ENCODE measurements around the gene SLAMF7.

Gene SLAMF7

DNA sequence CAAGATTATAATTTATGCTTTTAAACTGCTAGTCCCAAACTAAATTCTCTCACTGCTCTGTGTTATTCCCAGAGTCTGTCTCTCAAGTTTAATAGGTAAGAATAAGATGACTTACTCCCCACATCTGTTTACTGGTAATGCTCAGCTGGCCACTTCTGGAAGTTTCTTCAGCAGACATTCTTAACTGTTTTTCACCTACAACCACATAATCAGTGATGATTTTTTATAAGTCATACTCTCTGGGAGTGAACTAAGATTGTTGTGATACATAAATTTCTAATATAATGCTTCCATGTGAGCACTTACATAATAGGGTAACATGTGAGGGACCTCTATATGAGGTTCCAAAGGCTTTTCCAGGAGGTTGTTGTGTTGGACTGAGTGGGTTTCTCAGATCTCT lies 8.7 kb downstream of the SLAMF7 start:
- H3K4me1 Mint-ChIP-seq = peaks cover 96% of the 10 kb centered on the region
- no peak for ATAC-seq
- no peak overlapping the region for H3K4me3 Mint-ChIP-seq
- no peak for DNase-seq
- H3K36me3 Mint-ChIP-seq (ENCODE audit: low read depth) = peaks cover 90% of the 10 kb centered on the region
- no peaks in the 10 kb centered on the region for H3K27me3 Mint-ChIP-seq
- peak overlapping the region; percentile 74 for H3K27ac Mint-ChIP-seq
- H3K9me3 Mint-ChIP-seq = no peaks in the 10 kb centered on the region

DNA sequence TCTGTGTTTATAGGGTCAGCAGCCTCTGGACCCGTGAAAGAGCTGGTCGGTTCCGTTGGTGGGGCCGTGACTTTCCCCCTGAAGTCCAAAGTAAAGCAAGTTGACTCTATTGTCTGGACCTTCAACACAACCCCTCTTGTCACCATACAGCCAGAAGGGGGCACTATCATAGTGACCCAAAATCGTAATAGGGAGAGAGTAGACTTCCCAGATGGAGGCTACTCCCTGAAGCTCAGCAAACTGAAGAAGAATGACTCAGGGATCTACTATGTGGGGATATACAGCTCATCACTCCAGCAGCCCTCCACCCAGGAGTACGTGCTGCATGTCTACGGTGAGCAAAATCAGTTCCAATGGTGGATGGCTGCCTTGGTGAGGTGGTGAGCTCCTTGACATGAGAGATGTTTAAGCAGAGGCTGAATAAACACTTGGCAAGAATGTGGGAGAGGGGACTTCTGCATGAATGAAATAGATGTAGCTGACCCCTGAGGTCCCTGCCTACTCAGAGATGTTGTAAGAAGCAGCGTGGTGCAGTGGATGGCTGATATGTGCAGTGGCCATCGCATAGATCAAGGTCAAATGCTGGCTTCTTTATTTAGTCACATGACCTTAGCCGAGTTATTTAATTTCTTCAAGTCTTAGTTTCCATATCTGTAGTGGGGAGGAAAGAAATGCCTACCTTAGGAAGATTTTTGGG lies 9.3 kb downstream of the SLAMF7 start:
- H3K9me3 Mint-ChIP-seq = no peaks in the 10 kb centered on the region
- ATAC-seq (no peak), DNase-seq (no peak)
- no peaks in the 10 kb centered on the region for H3K27me3 Mint-ChIP-seq
- H3K27ac Mint-ChIP-seq = peak overlapping the region; percentile 74
- H3K36me3 Mint-ChIP-seq (ENCODE audit: low read depth) = peaks cover 90% of the 10 kb centered on the region
- H3K4me3 Mint-ChIP-seq = no peak overlapping the region
- H3K4me1 Mint-ChIP-seq = peaks cover 96% of the 10 kb centered on the region

DNA sequence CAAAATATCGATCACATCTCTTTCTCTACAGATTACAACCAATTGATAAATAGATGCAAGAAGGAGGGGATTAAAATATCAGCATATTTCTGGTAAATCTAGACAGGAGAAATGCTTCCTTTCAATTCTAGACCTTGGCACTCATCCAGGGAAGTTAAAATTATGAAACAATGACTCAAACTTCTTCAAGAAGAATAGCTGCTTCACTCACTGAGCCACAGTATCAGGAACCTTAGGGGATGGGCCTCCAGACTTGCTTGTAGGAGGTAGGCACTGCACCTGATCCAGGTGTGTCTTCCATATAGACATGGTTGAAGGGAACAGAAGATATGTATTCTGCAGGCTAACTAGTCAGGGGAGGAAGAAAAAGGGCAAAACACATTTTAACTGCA lies 9.8 kb downstream of the SLAMF7 start:
- ATAC-seq = no peak
- H3K27ac Mint-ChIP-seq = peak overlapping the region; percentile 74
- H3K4me1 Mint-ChIP-seq = peaks cover 96% of the 10 kb centered on the region
- no peaks in the 10 kb centered on the region for H3K9me3 Mint-ChIP-seq
- peaks cover 91% of the 10 kb centered on the region for H3K36me3 Mint-ChIP-seq (ENCODE audit: low read depth)
- H3K4me3 Mint-ChIP-seq = no peak overlapping the region
- DNase-seq = no peak
- H3K27me3 Mint-ChIP-seq = no peaks in the 10 kb centered on the region

DNA sequence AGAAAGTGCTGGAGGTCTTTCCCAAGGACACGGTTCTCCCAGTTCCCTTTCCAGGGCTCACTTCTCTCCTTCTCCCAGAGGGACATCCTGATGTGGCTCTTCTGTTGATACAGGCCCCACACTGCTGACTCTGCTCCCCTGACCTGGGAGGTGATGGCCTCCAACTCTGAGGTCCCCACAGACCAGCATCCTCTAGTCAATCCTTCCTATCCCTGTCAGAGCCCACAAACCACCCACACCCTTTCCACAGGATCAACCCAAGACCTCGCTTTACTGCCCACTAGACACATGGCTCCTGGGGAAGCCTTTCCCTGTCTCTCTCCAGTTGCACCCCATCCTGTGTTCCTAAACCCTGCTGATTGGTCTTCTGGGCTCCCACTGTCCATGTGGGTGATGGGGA lies 11.6 kb downstream of the SLAMF7 start:
- H3K27ac Mint-ChIP-seq = peak overlapping the region; percentile 92
- H3K9me3 Mint-ChIP-seq = no peaks in the 10 kb centered on the region
- peaks cover 94% of the 10 kb centered on the region for H3K4me1 Mint-ChIP-seq
- no peak for DNase-seq
- H3K4me3 Mint-ChIP-seq = peak overlapping the region; percentile 27
- ATAC-seq = peak; percentile 49
- H3K36me3 Mint-ChIP-seq (ENCODE audit: low read depth) = peaks cover 83% of the 10 kb centered on the region
- no peaks in the 10 kb centered on the region for H3K27me3 Mint-ChIP-seq

DNA sequence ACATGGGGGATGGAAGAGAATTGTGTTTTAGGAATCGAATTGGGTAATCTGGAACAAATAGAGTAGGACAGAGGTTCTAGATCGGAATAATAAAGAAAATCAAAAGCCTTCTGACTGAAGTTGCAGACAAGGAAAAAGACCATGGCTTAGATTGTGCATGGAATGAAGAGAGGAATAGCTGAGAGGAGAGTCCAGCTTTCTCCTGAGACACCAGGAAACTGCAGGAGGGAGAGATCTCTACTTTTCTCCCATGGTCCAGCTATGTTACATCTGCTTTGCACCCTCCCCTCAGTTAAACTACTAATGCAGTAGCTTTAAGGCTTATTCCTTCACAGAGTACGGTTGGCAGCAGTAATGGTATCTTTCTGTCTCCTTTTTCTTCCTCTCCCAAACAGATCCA lies 13.4 kb downstream of the SLAMF7 start:
- Mint-ChIP-seq H3K4me3 (peak overlapping the region; percentile 41), H3K9me3 (peaks cover 8% of the 10 kb centered on the region), H3K4me1 (peaks cover 94% of the 10 kb centered on the region), H3K27me3 (no peaks in the 10 kb centered on the region), H3K36me3 (ENCODE audit: low read depth) (peaks cover 74% of the 10 kb centered on the region), H3K27ac (peak overlapping the region; percentile 92)
- ATAC-seq = no peak
- DNase-seq = no peak

DNA sequence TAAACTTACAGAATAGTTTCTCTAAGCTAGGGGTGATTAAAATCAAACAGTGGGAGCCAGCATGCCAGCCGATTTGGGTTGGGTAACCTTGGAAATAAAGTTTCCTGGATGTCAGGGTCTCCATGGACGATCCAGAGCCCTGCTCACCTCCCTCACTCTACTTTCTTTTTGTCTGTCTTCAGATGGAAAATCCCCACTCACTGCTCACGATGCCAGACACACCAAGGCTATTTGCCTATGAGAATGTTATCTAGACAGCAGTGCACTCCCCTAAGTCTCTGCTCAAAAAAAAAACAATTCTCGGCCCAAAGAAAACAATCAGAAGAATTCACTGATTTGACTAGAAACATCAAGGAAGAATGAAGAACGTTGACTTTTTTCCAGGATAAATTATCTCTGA lies 13.9 kb downstream of the SLAMF7 start:
- Mint-ChIP-seq H3K9me3 (peaks cover 8% of the 10 kb centered on the region), H3K36me3 (ENCODE audit: low read depth) (peaks cover 70% of the 10 kb centered on the region), H3K27ac (peak overlapping the region; percentile 92), H3K27me3 (no peaks in the 10 kb centered on the region), H3K4me3 (peak overlapping the region; percentile 41), H3K4me1 (peaks cover 93% of the 10 kb centered on the region)
- no peak for DNase-seq
- ATAC-seq = no peak

DNA sequence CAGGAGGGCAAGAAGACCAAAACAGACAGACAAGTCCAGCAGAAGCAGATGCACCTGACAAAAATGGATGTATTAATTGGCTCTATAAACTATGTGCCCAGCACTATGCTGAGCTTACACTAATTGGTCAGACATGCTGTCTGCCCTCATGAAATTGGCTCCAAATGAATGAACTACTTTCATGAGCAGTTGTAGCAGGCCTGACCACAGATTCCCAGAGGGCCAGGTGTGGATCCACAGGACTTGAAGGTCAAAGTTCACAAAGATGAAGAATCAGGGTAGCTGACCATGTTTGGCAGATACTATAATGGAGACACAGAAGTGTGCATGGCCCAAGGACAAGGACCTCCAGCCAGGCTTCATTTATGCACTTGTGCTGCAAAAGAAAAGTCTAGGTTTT lies 14.5 kb downstream of the SLAMF7 start:
- H3K27ac Mint-ChIP-seq = peak overlapping the region; percentile 92
- no peak for ATAC-seq
- H3K4me3 Mint-ChIP-seq = no peak overlapping the region
- peaks cover 8% of the 10 kb centered on the region for H3K9me3 Mint-ChIP-seq
- peaks cover 88% of the 10 kb centered on the region for H3K4me1 Mint-ChIP-seq
- no peak for DNase-seq
- peaks cover 64% of the 10 kb centered on the region for H3K36me3 Mint-ChIP-seq (ENCODE audit: low read depth)
- no peaks in the 10 kb centered on the region for H3K27me3 Mint-ChIP-seq

DNA sequence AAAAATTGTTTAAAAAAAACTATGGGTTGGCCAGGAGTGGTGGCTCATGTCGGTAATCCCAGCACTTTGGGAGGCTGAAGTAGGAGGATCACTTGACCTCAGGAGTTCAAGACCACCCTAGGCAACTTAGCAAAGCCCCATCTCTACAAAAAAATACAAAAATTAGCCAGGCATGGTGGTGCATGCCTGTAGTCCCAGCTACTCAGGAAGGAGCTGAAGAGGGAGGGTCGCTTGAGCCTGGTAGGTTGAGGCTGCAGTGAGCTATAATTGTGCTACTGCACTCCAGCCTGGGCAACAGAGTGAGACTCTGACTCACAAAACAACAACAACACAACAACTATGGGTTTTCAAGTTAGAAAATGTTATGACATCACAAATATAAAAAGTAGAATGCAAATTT lies 16.4 kb downstream of the SLAMF7 start:
- Mint-ChIP-seq H3K4me1 (peaks cover 79% of the 10 kb centered on the region), H3K27ac (peak overlapping the region; percentile 94)

DNA sequence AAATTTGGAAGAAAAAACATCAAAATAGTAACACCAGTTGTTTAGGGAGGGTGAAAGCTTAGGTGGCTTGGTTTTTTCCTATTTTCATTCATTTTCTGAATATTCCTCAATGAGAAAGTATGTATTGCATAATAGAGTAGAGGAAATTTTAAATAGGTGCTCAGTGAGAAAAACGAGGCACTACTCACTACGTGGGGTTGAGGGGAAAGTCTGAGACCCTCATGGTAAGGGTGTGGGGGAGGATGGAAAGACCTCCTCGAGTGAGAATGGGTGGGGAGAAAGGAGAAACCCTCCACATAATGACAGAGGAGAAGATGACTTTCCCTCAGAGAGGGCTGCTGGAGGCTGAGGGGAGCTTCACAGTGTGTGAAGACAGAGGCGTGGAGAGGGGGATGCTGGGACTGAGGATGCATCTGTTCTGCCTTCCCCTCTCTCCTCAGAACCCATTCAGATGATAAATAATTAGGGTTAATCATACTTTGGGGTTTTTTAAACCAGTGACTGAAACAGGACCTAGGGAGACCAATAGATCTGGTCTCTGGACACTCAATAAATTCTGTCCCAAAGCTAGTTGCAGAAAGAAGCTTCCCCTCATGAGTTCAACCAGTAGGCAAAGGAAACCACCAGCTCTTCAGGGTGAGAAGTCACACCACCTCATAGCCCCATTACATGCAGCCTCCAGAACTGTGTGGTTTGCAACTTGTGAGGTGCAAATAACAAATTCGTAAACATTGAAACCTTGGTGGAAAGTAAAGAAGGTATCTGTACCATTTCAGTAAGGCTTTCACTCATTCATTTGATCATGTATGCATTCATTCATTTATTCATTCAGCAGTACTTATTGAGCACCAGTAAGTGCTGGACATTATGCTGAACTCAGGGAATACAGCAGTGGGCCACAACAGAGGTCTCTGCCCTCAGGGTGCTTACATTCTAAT lies 17.1 kb downstream of the SLAMF7 start:
- peaks cover 45% of the 10 kb centered on the region for H3K36me3 Mint-ChIP-seq (ENCODE audit: low read depth)
- peak overlapping the region; percentile 35 for H3K4me3 Mint-ChIP-seq
- no peaks in the 10 kb centered on the region for H3K27me3 Mint-ChIP-seq
- H3K4me1 Mint-ChIP-seq = peaks cover 78% of the 10 kb centered on the region
- H3K27ac Mint-ChIP-seq = peak overlapping the region; percentile 94
- DNase-seq (peak; percentile 57), ATAC-seq (peak; percentile 82)
- H3K9me3 Mint-ChIP-seq = peaks cover 10% of the 10 kb centered on the region

More for the DNA sequence above, 16.4 kb downstream of the SLAMF7 start:
- peaks cover 8% of the 10 kb centered on the region for H3K9me3 Mint-ChIP-seq
- ATAC-seq (no peak), DNase-seq (no peak)
- H3K4me3 Mint-ChIP-seq = peak overlapping the region; percentile 35
- peaks cover 49% of the 10 kb centered on the region for H3K36me3 Mint-ChIP-seq (ENCODE audit: low read depth)
- no peaks in the 10 kb centered on the region for H3K27me3 Mint-ChIP-seq

DNA sequence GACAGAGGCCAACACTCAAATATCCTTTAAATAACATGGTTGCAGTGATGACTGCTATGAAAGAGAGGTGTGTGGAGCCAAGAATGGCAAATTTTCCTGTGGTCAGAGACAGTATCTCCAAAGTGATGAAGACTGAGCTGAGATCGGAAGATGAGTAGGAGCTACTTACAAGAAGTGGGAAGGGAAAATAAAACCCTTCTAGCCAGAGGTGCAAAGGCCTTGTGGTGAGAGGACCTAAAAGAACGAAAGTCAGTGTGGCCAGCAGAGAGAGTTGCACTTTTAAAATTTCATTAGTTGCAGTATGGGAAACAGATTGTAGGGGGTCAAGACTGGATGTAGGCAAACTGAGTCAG lies 17.8 kb downstream of the SLAMF7 start:
- H3K36me3 Mint-ChIP-seq (ENCODE audit: low read depth) = peaks cover 42% of the 10 kb centered on the region
- ATAC-seq (peak; percentile 33), DNase-seq (no peak)
- H3K4me3 Mint-ChIP-seq = peak overlapping the region; percentile 35
- peaks cover 79% of the 10 kb centered on the region for H3K4me1 Mint-ChIP-seq
- no peaks in the 10 kb centered on the region for H3K27me3 Mint-ChIP-seq
- peak overlapping the region; percentile 94 for H3K27ac Mint-ChIP-seq
- peaks cover 16% of the 10 kb centered on the region for H3K9me3 Mint-ChIP-seq

DNA sequence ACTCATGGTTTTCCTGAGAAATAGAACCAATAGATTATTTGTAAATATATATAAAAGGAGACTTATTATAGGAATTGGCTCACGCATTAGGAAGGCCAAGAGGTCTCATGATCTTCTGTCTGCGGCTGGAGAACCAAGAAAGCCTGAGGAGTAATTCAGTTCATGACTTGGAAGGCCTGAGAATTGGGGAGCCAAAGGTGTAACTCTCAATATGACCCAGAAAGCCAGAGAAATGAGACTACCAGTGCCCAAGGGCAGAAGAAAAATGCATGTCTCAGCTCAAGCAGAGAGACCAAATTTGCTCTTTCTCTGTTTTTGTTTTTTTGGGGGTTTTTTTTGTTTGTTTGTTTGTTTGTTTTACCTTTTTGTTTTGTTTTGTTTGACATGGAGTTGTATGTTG lies 19.5 kb downstream of the SLAMF7 start:
- Mint-ChIP-seq H3K4me3 (no peak overlapping the region), H3K9me3 (peaks cover 16% of the 10 kb centered on the region), H3K4me1 (peaks cover 64% of the 10 kb centered on the region), H3K27ac (no peak overlapping the region), H3K27me3 (no peaks in the 10 kb centered on the region), H3K36me3 (ENCODE audit: low read depth) (peaks cover 25% of the 10 kb centered on the region)
- DNase-seq = no peak
- ATAC-seq = no peak

DNA sequence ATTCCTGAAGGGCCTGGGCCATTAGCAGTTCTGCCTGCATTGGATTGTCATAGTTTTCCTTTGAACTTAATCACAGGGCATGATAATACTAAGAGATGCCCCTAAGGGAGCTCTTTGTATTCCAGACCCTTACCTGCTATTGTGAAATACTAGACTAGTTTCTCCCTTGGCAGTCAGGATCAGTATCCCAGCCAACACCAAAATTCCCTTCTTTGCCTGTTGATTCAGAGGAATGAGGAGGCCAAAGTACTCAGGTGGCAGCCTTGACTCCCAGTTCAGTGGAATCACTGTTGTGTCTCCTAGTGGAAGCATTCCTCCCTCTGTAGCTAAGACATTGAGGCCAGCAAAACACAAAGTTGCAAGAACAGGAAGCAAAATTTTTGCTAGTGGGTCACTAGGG lies 20.7 kb downstream of the SLAMF7 start:
- H3K27ac Mint-ChIP-seq = no peak overlapping the region

DNA sequence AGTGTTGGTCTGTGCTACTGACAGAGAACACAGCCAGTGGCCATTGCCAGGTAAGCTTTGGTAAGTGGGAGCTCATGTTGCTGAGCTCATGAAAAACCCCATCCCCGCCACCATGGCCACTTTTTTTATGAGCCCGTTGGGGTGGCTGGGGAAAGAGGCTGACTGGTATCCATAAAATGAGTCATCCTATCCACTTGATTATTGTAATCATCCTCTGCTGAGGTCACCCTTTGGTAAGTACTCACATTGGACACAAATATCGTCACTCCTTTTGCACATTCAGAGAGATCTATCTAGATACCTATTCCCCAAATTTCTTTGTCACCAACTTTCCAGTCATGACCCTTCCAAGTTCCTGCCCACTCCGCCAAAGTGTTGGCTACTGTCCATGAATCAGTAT lies 22.0 kb downstream of the SLAMF7 start:
- Mint-ChIP-seq H3K27ac (no peak overlapping the region), H3K4me1 (peaks cover 58% of the 10 kb centered on the region), H3K9me3 (peaks cover 22% of the 10 kb centered on the region), H3K27me3 (no peaks in the 10 kb centered on the region), H3K4me3 (no peak overlapping the region), H3K36me3 (ENCODE audit: low read depth) (peaks cover 16% of the 10 kb centered on the region)
- ATAC-seq = no peak
- DNase-seq = no peak

More for the DNA sequence above, 20.7 kb downstream of the SLAMF7 start:
- H3K4me3 Mint-ChIP-seq = no peak overlapping the region
- peaks cover 61% of the 10 kb centered on the region for H3K4me1 Mint-ChIP-seq
- peaks cover 16% of the 10 kb centered on the region for H3K9me3 Mint-ChIP-seq
- peaks cover 13% of the 10 kb centered on the region for H3K36me3 Mint-ChIP-seq (ENCODE audit: low read depth)
- ATAC-seq (no peak), DNase-seq (no peak)
- H3K27me3 Mint-ChIP-seq = no peaks in the 10 kb centered on the region

DNA sequence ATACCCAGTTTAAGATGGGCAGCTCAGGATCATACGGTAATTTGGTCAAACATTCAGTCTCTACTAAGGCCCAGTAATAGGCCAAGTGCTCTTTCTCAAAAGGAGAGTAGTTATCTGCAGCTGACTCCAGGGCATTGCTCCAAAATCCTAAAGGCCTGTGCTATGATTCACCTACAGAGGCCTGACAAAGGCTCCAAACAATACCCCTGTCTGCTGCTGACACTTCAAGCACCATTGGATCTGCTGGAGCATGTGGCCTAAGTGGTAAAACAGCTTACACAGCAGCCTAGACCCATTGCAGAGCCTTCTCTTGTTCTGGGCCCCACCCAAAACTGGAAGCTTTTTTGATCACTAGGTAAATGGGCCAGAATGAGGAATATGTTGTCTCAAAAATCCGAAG lies 22.8 kb downstream of the SLAMF7 start:
- H3K27ac Mint-ChIP-seq = no peak overlapping the region
- DNase-seq (no peak), ATAC-seq (no peak)
- H3K27me3 Mint-ChIP-seq = no peaks in the 10 kb centered on the region
- peaks cover 17% of the 10 kb centered on the region for H3K9me3 Mint-ChIP-seq
- no peak overlapping the region for H3K4me3 Mint-ChIP-seq
- H3K4me1 Mint-ChIP-seq = peaks cover 58% of the 10 kb centered on the region
- H3K36me3 Mint-ChIP-seq (ENCODE audit: low read depth) = peaks cover 15% of the 10 kb centered on the region

DNA sequence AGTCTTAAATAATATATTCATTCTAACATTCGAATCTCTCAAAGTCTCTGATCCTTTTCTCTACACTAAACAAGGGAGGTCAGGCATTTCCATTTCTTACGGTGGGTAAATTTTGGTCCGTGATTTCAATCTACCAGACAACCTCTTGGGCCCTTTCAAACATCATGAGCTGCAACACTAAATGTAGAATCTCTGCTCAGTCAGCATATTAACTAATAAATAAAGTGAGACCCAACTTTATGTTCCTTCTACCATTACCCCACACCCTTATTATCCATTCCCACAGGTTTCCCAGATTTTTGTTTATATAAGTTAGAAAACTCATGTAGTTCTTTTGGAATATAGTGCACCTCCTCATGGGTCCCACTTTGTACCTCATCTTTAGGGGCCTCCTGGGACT lies 24.9 kb downstream of the SLAMF7 start:
- H3K4me3 Mint-ChIP-seq = no peak overlapping the region
- peaks cover 14% of the 10 kb centered on the region for H3K9me3 Mint-ChIP-seq
- ATAC-seq = no peak
- no peak overlapping the region for H3K27ac Mint-ChIP-seq
- DNase-seq = no peak
- H3K27me3 Mint-ChIP-seq = no peaks in the 10 kb centered on the region
- H3K36me3 Mint-ChIP-seq (ENCODE audit: low read depth) = peaks cover 13% of the 10 kb centered on the region
- H3K4me1 Mint-ChIP-seq = peaks cover 64% of the 10 kb centered on the region
